CD14-positive monocyte (primary cell): ENCODE data around the gene SEL1L3. TPM values are rescaled to one million over a fixed set of nuclear protein-coding genes. Genes with fewer than 3 reads are reported as not detected.

Source experiments
- DNase-seq, 3 donors: peaks; one replicate each; pipeline ENCODE4 v3.0.0-alpha.2; 2011 to 2022
- H2AFZ ChIP-seq: 2 replicates; pipeline ENCODE4 v1.6.0; 2012; ENCODE audit warnings: mild to moderate bottlenecking, low read depth, low read length, inconsistent platforms; ENCODE audit not compliant: insufficient read depth, poor library complexity, severe bottlenecking
- H3K27ac ChIP-seq, 2 donors: 1 replicate in 1 of 2; 2 replicates in 1 of 2; pipeline ENCODE4 v1.5.1; 2012 to 2013; ENCODE audit warnings: low read length in 2 of 2, control low read depth in 1 of 2, inconsistent platforms in 1 of 2, low read depth in 1 of 2, mild to moderate bottlenecking in 1 of 2
- H3K27me3 ChIP-seq, 2 donors: one replicate each; pipeline versions ENCODE4 v1.6.0 to v1.6.1; 2011 to 2013; ENCODE audit warnings: low read length in 2 of 2; ENCODE audit not compliant: control insufficient read depth in 2 of 2, insufficient read depth in 2 of 2
- H3K36me3 ChIP-seq, 2 donors: replicated peaks in 1 of 2; 1 replicate in 1 of 2; 2 replicates in 1 of 2; pipeline versions ENCODE4 v1.5.1 to v1.6.1; 2012 to 2013; ENCODE audit warnings: low read length in 2 of 2, control low read depth in 1 of 2, inconsistent platforms in 1 of 2, mild to moderate bottlenecking in 1 of 2; ENCODE audit not compliant: insufficient read depth in 2 of 2, control insufficient read depth in 1 of 2
- H3K4me1 ChIP-seq, 2 donors: 1 replicate in 1 of 2; 2 replicates in 1 of 2; pipeline versions ENCODE4 v1.5.1 to v1.6.1; 2012 to 2013; ENCODE audit warnings: low read length in 2 of 2, control low read depth in 1 of 2, inconsistent platforms in 1 of 2, mild to moderate bottlenecking in 1 of 2, moderate library complexity in 1 of 2; ENCODE audit not compliant: insufficient read depth in 2 of 2, control insufficient read depth in 1 of 2
- H3K4me2 ChIP-seq: replicated peaks from 2 replicates; pipeline ENCODE3; 2012; ENCODE audit warnings: low read length, moderate library complexity, mild to moderate bottlenecking; ENCODE audit not compliant: poor library complexity, severe bottlenecking; ENCODE audit errors: extremely low read depth
- H3K4me3 ChIP-seq, 3 experiments: fragments of 200-600 bp in 1 of 3; sonication (generic) in 1 of 3; replicated peaks in 1 of 3; 1 replicate in 2 of 3; 2 replicates in 1 of 3; pipeline ENCODE4 v1.5.1; 2011 to 2013; ENCODE audit warnings: low read length in 3 of 3, mild to moderate bottlenecking in 3 of 3, control low read depth in 2 of 3, low read depth in 2 of 3, inconsistent platforms in 1 of 3, moderate library complexity in 1 of 3
- H3K79me2 ChIP-seq: 2 replicates; pipeline ENCODE4 v1.6.0; 2012; ENCODE audit warnings: mild to moderate bottlenecking, control low read depth, inconsistent platforms, low read length, moderate library complexity; ENCODE audit not compliant: insufficient read depth
- H3K9ac ChIP-seq: 2 replicates; pipeline ENCODE4 v1.6.0; 2017; ENCODE audit warnings: low read length, mild to moderate bottlenecking; ENCODE audit not compliant: insufficient read depth, poor library complexity, severe bottlenecking
- H3K9me3 ChIP-seq, 2 donors: replicated peaks in 1 of 2; 1 replicate in 1 of 2; 2 replicates in 1 of 2; pipeline versions ENCODE4 v1.5.1 to v1.6.1; 2012 to 2013; ENCODE audit warnings: low read length in 2 of 2, control low read depth in 1 of 2; ENCODE audit not compliant: control insufficient read depth in 1 of 2, insufficient read depth in 1 of 2
- H4K20me1 ChIP-seq: 2 replicates; pipeline ENCODE4 v1.6.0; 2012; ENCODE audit warnings: mild to moderate bottlenecking, low read length, control low read depth, moderate library complexity; ENCODE audit not compliant: insufficient read depth
- H3K27ac Mint-ChIP-seq, 7 donors: one replicate each; pipeline ENCODE4 v1.8.0; 2020; ENCODE audit warnings: mild to moderate bottlenecking in 7 of 7, mixed read lengths in 7 of 7, moderate library complexity in 6 of 7, inconsistent platforms in 2 of 7
- H3K27me3 Mint-ChIP-seq, 3 donors: one replicate each; pipeline ENCODE4 v1.8.0; 2021 to 2022; ENCODE audit warnings: low read depth in 3 of 3, mild to moderate bottlenecking in 3 of 3, mixed read lengths in 3 of 3, moderate library complexity in 3 of 3, inconsistent platforms in 1 of 3
- H3K36me3 Mint-ChIP-seq, 2 donors: one replicate each; pipeline ENCODE4 v1.8.0; 2020; ENCODE audit warnings: mixed read lengths in 2 of 2, inconsistent platforms in 1 of 2, mild to moderate bottlenecking in 1 of 2
- H3K4me1 Mint-ChIP-seq: one replicate; pipeline ENCODE4 v1.8.0; 2020; ENCODE audit warnings: mild to moderate bottlenecking, mixed read lengths
- H3K4me3 Mint-ChIP-seq, 2 donors: one replicate each; pipeline ENCODE4 v1.8.0; 2020; ENCODE audit warnings: mild to moderate bottlenecking in 2 of 2, mixed read lengths in 2 of 2, moderate library complexity in 1 of 2
- H3K9me3 Mint-ChIP-seq, 7 donors: one replicate each; pipeline ENCODE4 v1.8.0; 2020 to 2022; ENCODE audit warnings: mixed read lengths in 7 of 7, mild to moderate bottlenecking in 6 of 7, moderate library complexity in 6 of 7, inconsistent platforms in 2 of 7
- WGBS: methylation state at CpG from one replicate; pipeline ENCODE4 v1.1.5; 2013; ENCODE audit warnings: missing lambda C conversion rate; ENCODE audit not compliant: insufficient coverage; 5-methylcytosine and 5-hydroxymethylcytosine counted together
- intact Hi-C, 2 donors: fragments of 100-400 bp; cut with micrococcal nuclease; formaldehyde crosslinking; loops; one replicate each; pipeline versions ENCODE4 v1.15.0 to v1.15.1; 2023
- polyA plus RNA-seq, 3 donors: library from polyadenylated mRNA; depleted of rRNA in 1 of 3; unstranded in 2 of 3; stranded (reverse) in 1 of 3; fragments of 300-500 nt in 2 of 3; fragments of >200 nt in 1 of 3; fragmentation: Illumina TruSeq in 2 of 3; gene quantifications; 1 replicate in 2 of 3; 2 replicates in 1 of 3; pipeline ENCODE4 v1.2.3, GENCODE V29; 2012 to 2021
- TF ChIP-seq, protein P1 (sequence below): fragments of 200-600 bp; IDR thresholded peaks from one replicate; pipeline ENCODE4 v1.8.0; 2022; ENCODE audit warnings: antibody characterized with exemption, mild to moderate bottlenecking

SEL1L3 gene
- polyA plus RNA-seq, 3 donors, result 0.61 to 2.2 (median 1.7) TPM

DNA sequence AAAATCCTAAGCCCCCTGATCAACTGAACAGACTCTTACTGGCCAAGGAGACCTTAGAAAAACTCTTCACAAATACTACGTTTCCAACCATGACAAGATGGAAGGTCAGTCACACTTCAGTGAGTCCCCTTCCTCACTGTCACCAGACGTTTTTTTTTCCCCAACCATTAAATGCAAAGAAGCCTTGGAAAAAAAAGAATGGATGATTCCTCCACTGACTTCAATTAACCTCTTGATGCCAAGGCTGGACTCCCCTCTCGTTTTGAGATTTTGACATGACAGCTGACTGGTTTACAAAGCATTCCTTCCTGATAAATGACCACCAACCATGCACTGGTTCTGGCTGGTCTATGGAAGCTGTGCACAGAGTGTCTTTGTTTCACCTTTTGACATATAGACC lies 133.9 kb downstream of the SEL1L3 start:
- H3K4me1 Mint-ChIP-seq, result no peaks in the 10 kb centered on the region
- peaks cover 0 to 9% (median 0%) of the 10 kb centered on the region in 7 donors for H3K9me3 Mint-ChIP-seq
- Histone ChIP-seq H3K36me3 (no peaks in the 10 kb centered on the region), H3K27me3 (no peaks in the 10 kb centered on the region), H3K79me2 (no peaks in the 10 kb centered on the region), H3K9me3 (no peaks in the 10 kb centered on the region), H3K27ac (no peak overlapping the region), H3K4me1 (no peaks in the 10 kb centered on the region), H2AFZ (no peak overlapping the region), H3K9ac (no peak overlapping the region), H3K4me2 (no peak overlapping the region), H4K20me1 (no peaks in the 10 kb centered on the region), H3K4me3 (no peak overlapping the region)
- no peak for DNase-seq
- H3K27me3 Mint-ChIP-seq, result peaks cover 0 to 8% (median 6%) of the 10 kb centered on the region in 3 donors
- no peak overlapping the region for H3K4me3 Mint-ChIP-seq
- H3K36me3 Mint-ChIP-seq, result no peaks in the 10 kb centered on the region
- intact Hi-C loops, result no loop called here
- H3K27ac Mint-ChIP-seq, result no peak overlapping the region
- TF ChIP-seq, protein P1, sequence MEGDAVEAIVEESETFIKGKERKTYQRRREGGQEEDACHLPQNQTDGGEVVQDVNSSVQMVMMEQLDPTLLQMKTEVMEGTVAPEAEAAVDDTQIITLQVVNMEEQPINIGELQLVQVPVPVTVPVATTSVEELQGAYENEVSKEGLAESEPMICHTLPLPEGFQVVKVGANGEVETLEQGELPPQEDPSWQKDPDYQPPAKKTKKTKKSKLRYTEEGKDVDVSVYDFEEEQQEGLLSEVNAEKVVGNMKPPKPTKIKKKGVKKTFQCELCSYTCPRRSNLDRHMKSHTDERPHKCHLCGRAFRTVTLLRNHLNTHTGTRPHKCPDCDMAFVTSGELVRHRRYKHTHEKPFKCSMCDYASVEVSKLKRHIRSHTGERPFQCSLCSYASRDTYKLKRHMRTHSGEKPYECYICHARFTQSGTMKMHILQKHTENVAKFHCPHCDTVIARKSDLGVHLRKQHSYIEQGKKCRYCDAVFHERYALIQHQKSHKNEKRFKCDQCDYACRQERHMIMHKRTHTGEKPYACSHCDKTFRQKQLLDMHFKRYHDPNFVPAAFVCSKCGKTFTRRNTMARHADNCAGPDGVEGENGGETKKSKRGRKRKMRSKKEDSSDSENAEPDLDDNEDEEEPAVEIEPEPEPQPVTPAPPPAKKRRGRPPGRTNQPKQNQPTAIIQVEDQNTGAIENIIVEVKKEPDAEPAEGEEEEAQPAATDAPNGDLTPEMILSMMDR, result no peak
- WGBS, result no CpG with 5 or more reads among the region's 3 CpGs

DNA sequence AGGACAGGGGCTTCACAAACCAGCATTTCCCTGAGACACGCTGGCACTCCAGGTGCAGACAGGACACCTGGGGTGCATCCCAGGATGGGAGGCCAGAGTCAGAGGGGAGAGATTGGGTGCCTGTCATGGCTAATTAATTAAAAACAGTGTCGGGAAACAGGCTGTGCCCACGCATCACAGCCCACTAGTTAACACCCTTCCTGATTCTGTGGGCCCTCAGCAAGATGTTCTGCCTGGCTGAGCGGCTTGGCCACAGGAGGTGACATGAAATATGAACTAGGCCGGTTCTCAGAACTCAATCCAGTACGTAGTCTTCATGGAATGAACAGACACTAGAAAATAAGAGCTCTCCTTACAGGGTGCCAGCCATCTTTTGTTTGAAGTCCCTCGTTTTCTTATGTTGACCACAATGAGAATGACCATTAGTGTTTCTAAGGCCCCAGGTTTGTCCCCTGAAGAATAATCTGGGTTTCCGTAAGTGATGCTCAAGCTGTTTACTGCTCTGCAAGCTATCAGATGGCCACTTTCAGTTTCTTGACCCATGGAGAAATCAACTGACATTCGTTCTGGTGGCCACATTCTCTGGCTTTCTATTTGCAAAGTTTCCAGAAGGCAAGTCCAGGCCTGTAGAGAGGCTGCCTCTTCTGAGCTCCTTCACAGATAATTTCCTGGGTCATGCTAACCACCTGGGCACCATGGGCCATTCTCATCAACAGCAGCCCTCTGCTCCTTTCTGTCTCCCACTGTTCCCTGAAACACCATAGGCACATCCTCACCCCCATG lies 134.9 kb downstream of the SEL1L3 start:
- Mint-ChIP-seq H3K4me1 (no peaks in the 10 kb centered on the region), H3K27me3 (peaks cover 0 to 6% (median 5%) of the 10 kb centered on the region in 3 donors), H3K27ac (no peak overlapping the region), H3K9me3 (peaks cover 0 to 9% (median 0%) of the 10 kb centered on the region in 7 donors), H3K36me3 (no peaks in the 10 kb centered on the region), H3K4me3 (no peak overlapping the region)
- H3K4me3 ChIP-seq, result no peak overlapping the region
- no peak overlapping the region for H3K9ac ChIP-seq
- H3K36me3 ChIP-seq, result no peaks in the 10 kb centered on the region
- H3K9me3 ChIP-seq, result no peaks in the 10 kb centered on the region
- no peak overlapping the region for H3K27ac ChIP-seq
- H4K20me1 ChIP-seq, result no peaks in the 10 kb centered on the region
- TF ChIP-seq, protein P1, result no peak
- no peaks in the 10 kb centered on the region for H3K4me1 ChIP-seq
- H2AFZ ChIP-seq, result no peak overlapping the region
- H3K4me2 ChIP-seq, result no peak overlapping the region
- H3K27me3 ChIP-seq, result no peaks in the 10 kb centered on the region
- WGBS, result 93% methylated on average over 8 of the region's 9 CpGs
- DNase-seq, result no peak
- H3K79me2 ChIP-seq, result no peaks in the 10 kb centered on the region
- intact Hi-C loops, result no loop called here
